ENCODE measurements around the gene IFNG-AS1. TPM values are rescaled to one million over a fixed set of nuclear protein-coding genes. Genes with fewer than 3 reads are reported as not detected.

The IFNG-AS1 gene
- polyA plus RNA-seq, 1 donor: 0.72 TPM

- no peak for DNase-seq
These were observed 49.4 kb downstream of the IFNG-AS1 start for GRCh38 chr12:68038650-68039049.

GRCh38 chr12:68040450-68041075 is 51.3 kb downstream of the IFNG-AS1 start:
- DNase-seq: peak; percentile 57

- DNase-seq: no peak
These were observed 53.0 kb downstream of the IFNG-AS1 start for GRCh38 chr12:68042212-68042699.

- no peak for DNase-seq
These were observed 54.2 kb downstream of the IFNG-AS1 start for GRCh38 chr12:68043435-68043834.

GRCh38 chr12:68048648-68049297 is 59.5 kb downstream of the IFNG-AS1 start:
- no peak for DNase-seq

GRCh38 chr12:68056300-68056699 is 67.1 kb downstream of the IFNG-AS1 start:
- DNase-seq: no peak

GRCh38 chr12:68063900-68064590 is 74.8 kb downstream of the IFNG-AS1 start:
- DNase-seq: no peak

GRCh38 chr12:68065163-68065562 is 75.9 kb downstream of the IFNG-AS1 start:
- DNase-seq: no peak

- no peak for DNase-seq
These were observed 76.4 kb downstream of the IFNG-AS1 start for GRCh38 chr12:68065687-68066086.

GRCh38 chr12:68067762-68068376 is 78.6 kb downstream of the IFNG-AS1 start:
- no peak for DNase-seq

- DNase-seq: no peak
These were observed 80.0 kb downstream of the IFNG-AS1 start for GRCh38 chr12:68069275-68069674.

Other genes starting within 250 kb of the IFNG-AS1 start
- not detected for gene IFNG, start 170.3 kb downstream of the IFNG-AS1 start, polyA plus RNA-seq (ENCODE audit: insufficient read length)
- not detected for gene IL26, start 236.4 kb downstream of the IFNG-AS1 start, polyA plus RNA-seq (ENCODE audit: insufficient read length)

Data from hindlimb muscle (tissue), 1 donor.